Trophoblast cell (in vitro differentiated cells and primary cell): ENCODE measurements around the gene ELOVL5.

Experiments used
- DNase-seq, 2 donors: peaks; one replicate each; pipeline ENCODE4 v3.0.0-alpha.2; 2016
- H2AFZ ChIP-seq: 2 replicates; pipeline ENCODE4 v1.6.1; 2013; ENCODE audit warnings: low read length, moderate library complexity, mild to moderate bottlenecking; ENCODE audit not compliant: insufficient read depth, poor library complexity
- H2AK5ac ChIP-seq: 2 replicates; pipeline ENCODE4 v1.6.1; 2013; ENCODE audit warnings: mild to moderate bottlenecking, low read length
- H2BK120ac ChIP-seq: 2 replicates; pipeline ENCODE4 v1.6.1; 2013; ENCODE audit warnings: low read length, mild to moderate bottlenecking, moderate library complexity; ENCODE audit not compliant: insufficient read depth, poor library complexity
- H2BK12ac ChIP-seq: 2 replicates; pipeline ENCODE4 v1.6.1; 2013; ENCODE audit warnings: mild to moderate bottlenecking, low read length, moderate library complexity
- H2BK5ac ChIP-seq: 2 replicates; pipeline ENCODE4 v1.6.1; 2013; ENCODE audit warnings: low read length, low read depth, moderate library complexity, mild to moderate bottlenecking; ENCODE audit not compliant: poor library complexity
- H3K14ac ChIP-seq: 2 replicates; pipeline ENCODE4 v1.6.1; 2013; ENCODE audit warnings: mild to moderate bottlenecking, low read length
- H3K18ac ChIP-seq: 2 replicates; pipeline ENCODE4 v1.6.1; 2013; ENCODE audit warnings: mild to moderate bottlenecking, low read length
- H3K23ac ChIP-seq: 2 replicates; pipeline ENCODE4 v1.6.1; 2013; ENCODE audit warnings: low read length
- H3K27ac ChIP-seq: 2 replicates; pipeline ENCODE4 v1.5.1; 2013; ENCODE audit warnings: low read depth, mild to moderate bottlenecking, inconsistent platforms, low read length, moderate library complexity
- H3K27me3 ChIP-seq: 2 replicates; pipeline ENCODE4 v1.6.1; 2013; ENCODE audit warnings: inconsistent platforms, mild to moderate bottlenecking, low read length, moderate library complexity; ENCODE audit not compliant: insufficient read depth
- H3K36me3 ChIP-seq, 2 experiments: 1 replicate in 1 of 2; 2 replicates in 1 of 2; pipeline ENCODE4 v1.6.1; 2013; ENCODE audit warnings: low read length in 2 of 2, mild to moderate bottlenecking in 2 of 2, moderate library complexity in 1 of 2; ENCODE audit not compliant: insufficient read depth in 2 of 2, control insufficient read depth in 1 of 2
- H3K4ac ChIP-seq: 2 replicates; pipeline ENCODE4 v1.6.1; 2013; ENCODE audit warnings: low read depth, mild to moderate bottlenecking, low read length, moderate library complexity
- H3K4me1 ChIP-seq, 2 experiments: 1 replicate in 1 of 2; 2 replicates in 1 of 2; pipeline ENCODE4 v1.6.1; 2013; ENCODE audit warnings: low read length in 2 of 2, mild to moderate bottlenecking in 2 of 2, moderate library complexity in 1 of 2; ENCODE audit not compliant: insufficient read depth in 2 of 2, control insufficient read depth in 1 of 2
- H3K4me2 ChIP-seq: 2 replicates; pipeline ENCODE4 v1.6.1; 2013; ENCODE audit warnings: inconsistent platforms, mild to moderate bottlenecking, low read length, moderate library complexity
- H3K4me3 ChIP-seq: 2 replicates; pipeline ENCODE4 v1.5.1; 2013; ENCODE audit warnings: mild to moderate bottlenecking, low read depth, low read length, inconsistent platforms
- H3K79me1 ChIP-seq: one replicate; pipeline ENCODE4 v1.6.1; 2013; ENCODE audit warnings: low read length
- H3K79me2 ChIP-seq: 2 replicates; pipeline ENCODE4 v1.6.1; 2013; ENCODE audit warnings: low read length, mild to moderate bottlenecking; ENCODE audit not compliant: control insufficient read depth, insufficient read depth, poor library complexity
- H3K9ac ChIP-seq: 2 replicates; pipeline ENCODE4 v1.6.1; 2013; ENCODE audit warnings: mild to moderate bottlenecking, low read length
- H3K9me3 ChIP-seq: 2 replicates; pipeline ENCODE4 v1.6.1; 2013; ENCODE audit warnings: low read depth, mild to moderate bottlenecking, control low read depth, inconsistent platforms, low read length; ENCODE audit not compliant: insufficient read depth
- H4K12ac ChIP-seq: 2 replicates; pipeline ENCODE4 v1.6.1; 2013; ENCODE audit warnings: low read depth, mild to moderate bottlenecking, low read length, moderate library complexity
- H4K8ac ChIP-seq: 2 replicates; pipeline ENCODE4 v1.6.1; 2013; ENCODE audit warnings: low read depth, mild to moderate bottlenecking, low read length, moderate library complexity
- H4K91ac ChIP-seq: one replicate; pipeline ENCODE4 v1.6.1; 2013; ENCODE audit warnings: low read depth, mild to moderate bottlenecking, low read length, moderate library complexity
- WGBS: extraction: QIAGEN DNeasy Blood & Tissue Kit; methylation state at CpG from one replicate; pipeline ENCODE4 v1.1.7; 2013; ENCODE audit warnings: missing lambda C conversion rate; ENCODE audit not compliant: insufficient read length, insufficient coverage; ENCODE audit errors: extremely low coverage; 5-methylcytosine and 5-hydroxymethylcytosine counted together

The ELOVL5 gene

DNA sequence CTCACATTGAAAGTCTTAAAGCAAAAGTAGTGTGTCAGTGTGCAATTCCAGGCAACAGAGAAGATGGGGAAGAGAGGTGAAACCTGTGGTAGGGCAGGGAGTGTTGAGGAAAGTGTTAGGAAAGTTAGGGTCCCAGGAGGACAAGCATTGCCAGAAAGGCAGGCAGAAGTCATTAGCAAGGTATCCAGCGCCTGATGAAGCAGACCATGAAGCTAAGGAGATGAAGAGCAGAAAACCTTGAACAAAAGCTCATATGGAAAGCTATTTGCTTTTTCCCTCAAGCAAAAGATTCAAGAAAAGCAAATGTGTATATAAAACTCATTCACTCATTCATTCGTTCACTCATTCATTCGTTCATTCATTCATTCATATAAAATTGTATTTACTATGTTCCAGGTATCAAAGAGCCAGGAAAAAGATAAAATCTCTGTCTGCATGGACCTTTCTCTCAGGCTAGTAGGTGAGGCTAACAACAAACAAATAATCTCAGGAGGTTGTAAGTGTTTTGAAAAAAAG lies 96.5 kb downstream of the ELOVL5 start:
- Histone ChIP-seq H2AFZ (no peak overlapping the region), H3K9me3 (no peaks in the 10 kb centered on the region), H3K79me1 (no peaks in the 10 kb centered on the region), H4K91ac (no peak overlapping the region), H2BK12ac (no peak overlapping the region), H3K23ac (no peak overlapping the region), H3K4me1 (no peaks in the 10 kb centered on the region), H2BK120ac (no peak overlapping the region), H3K4ac (no peak overlapping the region), H3K18ac (no peak overlapping the region), H3K4me2 (no peak overlapping the region), H3K9ac (no peak overlapping the region), H3K79me2 (no peaks in the 10 kb centered on the region), H3K36me3 (no peaks in the 10 kb centered on the region), H2BK5ac (no peak overlapping the region), H4K12ac (no peak overlapping the region), H3K27me3 (no peaks in the 10 kb centered on the region), H3K4me3 (no peak overlapping the region), H2AK5ac (no peak overlapping the region), H3K14ac (no peak overlapping the region), H3K27ac (no peak overlapping the region), H4K8ac (no peak overlapping the region)
- no CpG with 5 or more reads among the region's 3 CpGs for WGBS
- no peak for DNase-seq

- H3K27me3 ChIP-seq, result no peaks in the 10 kb centered on the region
- no peak overlapping the region for H2BK5ac ChIP-seq
- H2BK12ac ChIP-seq, result no peak overlapping the region
- WGBS, result no CpG with 5 or more reads among the region's 3 CpGs
- no peak overlapping the region for H3K23ac ChIP-seq
- no peak overlapping the region for H3K4ac ChIP-seq
- H3K9ac ChIP-seq, result no peak overlapping the region
- H3K79me2 ChIP-seq, result no peaks in the 10 kb centered on the region
- H4K12ac ChIP-seq, result no peak overlapping the region
- H3K27ac ChIP-seq, result no peak overlapping the region
- no peak overlapping the region for H2BK120ac ChIP-seq
- H3K4me3 ChIP-seq, result no peak overlapping the region
- H3K4me1 ChIP-seq, result no peaks in the 10 kb centered on the region
- no peak overlapping the region for H4K91ac ChIP-seq
- H3K9me3 ChIP-seq, result no peaks in the 10 kb centered on the region
- H3K36me3 ChIP-seq, result no peaks in the 10 kb centered on the region
- no peak overlapping the region for H3K18ac ChIP-seq
- no peak overlapping the region for H3K4me2 ChIP-seq
- H3K14ac ChIP-seq, result no peak overlapping the region
- H4K8ac ChIP-seq, result no peak overlapping the region
- peak in 1 of 2 donors; percentile 22 for DNase-seq
- H3K79me1 ChIP-seq, result no peaks in the 10 kb centered on the region
- H2AFZ ChIP-seq, result no peak overlapping the region
- no peak overlapping the region for H2AK5ac ChIP-seq
Observed at GRCh38 chr6:53251033-53251672, 97.6 kb downstream of the ELOVL5 start.

DNA sequence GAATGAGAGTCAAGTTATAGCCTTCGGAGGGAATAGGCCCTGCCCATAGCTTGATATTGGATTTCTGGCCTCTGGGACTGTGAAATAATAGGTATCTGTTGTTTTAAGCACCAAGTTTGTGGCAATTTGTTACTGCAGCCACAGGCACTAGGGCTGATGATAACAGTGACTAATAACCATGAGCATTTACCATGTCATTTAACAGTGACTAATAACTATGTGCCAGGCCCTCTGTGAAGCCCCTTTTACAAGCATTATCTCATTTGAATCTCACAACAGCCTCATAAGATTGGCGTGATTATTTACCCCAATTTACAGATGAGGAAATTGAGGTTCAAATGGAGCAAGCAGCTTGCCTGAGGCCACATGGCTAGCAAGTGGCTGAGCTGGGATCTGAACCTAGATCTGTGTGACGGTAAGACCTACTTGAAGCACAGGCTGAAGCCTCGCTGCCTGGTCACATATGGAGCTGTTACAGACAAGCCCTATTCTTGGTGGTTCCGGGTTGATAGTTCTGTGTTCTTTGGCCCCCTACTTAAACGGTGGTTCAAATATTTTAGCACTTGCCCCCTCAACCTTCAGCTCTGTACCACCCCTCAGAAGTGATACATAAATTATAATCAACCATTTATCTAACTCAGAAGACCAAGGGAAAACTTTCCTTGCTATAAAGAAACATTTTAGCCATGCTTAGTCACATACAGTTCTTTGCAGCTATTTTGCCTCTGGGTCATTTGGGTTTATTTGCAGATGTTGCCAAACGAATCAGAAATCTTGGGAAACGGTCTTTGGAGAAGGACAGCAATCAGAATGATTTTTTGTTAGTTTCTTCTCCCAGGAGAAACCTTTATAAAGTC lies 98.3 kb downstream of the ELOVL5 start:
- WGBS, result no CpG with 5 or more reads among the region's 8 CpGs
- H4K12ac ChIP-seq, result no peak overlapping the region
- H3K4ac ChIP-seq, result no peak overlapping the region
- H2AFZ ChIP-seq, result no peak overlapping the region
- H3K79me2 ChIP-seq, result no peaks in the 10 kb centered on the region
- H2AK5ac ChIP-seq, result no peak overlapping the region
- H3K23ac ChIP-seq, result no peak overlapping the region
- no peaks in the 10 kb centered on the region for H3K4me1 ChIP-seq
- no peaks in the 10 kb centered on the region for H3K27me3 ChIP-seq
- H3K4me3 ChIP-seq, result no peak overlapping the region
- H4K91ac ChIP-seq, result no peak overlapping the region
- H3K36me3 ChIP-seq, result no peaks in the 10 kb centered on the region
- no peak overlapping the region for H3K18ac ChIP-seq
- no peak overlapping the region for H2BK12ac ChIP-seq
- no peak overlapping the region for H4K8ac ChIP-seq
- H3K79me1 ChIP-seq, result no peaks in the 10 kb centered on the region
- no peaks in the 10 kb centered on the region for H3K9me3 ChIP-seq
- H3K4me2 ChIP-seq, result no peak overlapping the region
- H3K14ac ChIP-seq, result no peak overlapping the region
- peak; percentile 43 to 84 for DNase-seq
- H3K27ac ChIP-seq, result no peak overlapping the region
- no peak overlapping the region for H2BK120ac ChIP-seq
- no peak overlapping the region for H2BK5ac ChIP-seq
- H3K9ac ChIP-seq, result no peak overlapping the region

GRCh38 chr6:53246924-53247323 lies 101.8 kb downstream of the ELOVL5 start:
- Histone ChIP-seq H4K91ac (no peak overlapping the region), H2AK5ac (no peak overlapping the region), H3K4me3 (no peak overlapping the region), H4K8ac (no peak overlapping the region), H3K18ac (no peak overlapping the region), H3K4me2 (no peak overlapping the region), H2BK120ac (no peak overlapping the region), H3K27ac (no peak overlapping the region), H2BK5ac (no peak overlapping the region), H2BK12ac (no peak overlapping the region), H3K9me3 (no peaks in the 10 kb centered on the region), H3K36me3 (no peaks in the 10 kb centered on the region), H3K79me2 (no peaks in the 10 kb centered on the region), H2AFZ (no peak overlapping the region), H3K9ac (no peak overlapping the region), H3K4ac (no peak overlapping the region), H3K14ac (no peak overlapping the region), H3K23ac (no peak overlapping the region), H3K4me1 (no peaks in the 10 kb centered on the region), H4K12ac (no peak overlapping the region), H3K79me1 (no peaks in the 10 kb centered on the region), H3K27me3 (no peaks in the 10 kb centered on the region)
- DNase-seq, result no peak
- no CpG with 5 or more reads among the region's 2 CpGs for WGBS
